Astrocyte (in vitro differentiated cells and primary cell): ENCODE results near the gene GZMM.

Source experiments
- EZH2 ChIP-seq: IDR thresholded peaks from 2 replicates; pipeline ENCODE4 v1.6.1; 2012; ENCODE audit warnings: mild to moderate bottlenecking, low read length, inconsistent platforms; ENCODE audit not compliant: insufficient read depth
- TF ChIP-seq, protein P1 (sequence below): IDR thresholded peaks from 2 replicates; pipeline ENCODE4 v1.5.1; 2011; ENCODE audit warnings: low read depth, mild to moderate bottlenecking, inconsistent platforms, low read length, moderate library complexity; ENCODE audit not compliant: insufficient read depth

DNA sequence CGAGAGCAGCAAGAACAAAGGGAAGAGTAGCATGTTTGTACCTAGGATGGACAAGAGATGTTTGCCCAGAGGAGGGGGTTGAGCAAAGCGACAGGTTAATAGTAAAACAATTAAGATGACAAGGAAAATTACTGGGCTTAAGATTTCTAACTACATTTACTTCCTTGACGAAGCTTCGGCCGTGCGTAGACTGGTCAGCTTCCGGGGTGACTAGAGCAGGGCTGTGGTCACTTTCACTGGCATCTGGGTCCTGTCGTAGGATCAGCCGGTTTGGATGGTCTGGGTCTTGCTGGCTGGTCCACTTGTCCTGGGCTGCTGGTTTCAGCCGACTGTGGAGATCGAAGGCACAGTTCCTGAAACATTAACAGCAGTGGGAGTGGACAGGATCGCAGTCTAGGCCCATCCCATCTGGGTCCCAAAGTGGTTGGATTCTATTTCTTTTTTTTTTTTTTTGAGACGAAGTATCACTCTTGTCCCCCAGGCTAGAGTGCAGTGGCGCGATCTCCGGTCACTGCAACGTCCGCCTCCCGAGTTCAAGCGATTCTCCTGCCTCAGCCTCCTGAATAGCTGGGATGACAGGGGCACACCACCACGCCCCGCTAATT is 23.5 kb downstream of the GZMM start:
- TF ChIP-seq, protein P1, sequence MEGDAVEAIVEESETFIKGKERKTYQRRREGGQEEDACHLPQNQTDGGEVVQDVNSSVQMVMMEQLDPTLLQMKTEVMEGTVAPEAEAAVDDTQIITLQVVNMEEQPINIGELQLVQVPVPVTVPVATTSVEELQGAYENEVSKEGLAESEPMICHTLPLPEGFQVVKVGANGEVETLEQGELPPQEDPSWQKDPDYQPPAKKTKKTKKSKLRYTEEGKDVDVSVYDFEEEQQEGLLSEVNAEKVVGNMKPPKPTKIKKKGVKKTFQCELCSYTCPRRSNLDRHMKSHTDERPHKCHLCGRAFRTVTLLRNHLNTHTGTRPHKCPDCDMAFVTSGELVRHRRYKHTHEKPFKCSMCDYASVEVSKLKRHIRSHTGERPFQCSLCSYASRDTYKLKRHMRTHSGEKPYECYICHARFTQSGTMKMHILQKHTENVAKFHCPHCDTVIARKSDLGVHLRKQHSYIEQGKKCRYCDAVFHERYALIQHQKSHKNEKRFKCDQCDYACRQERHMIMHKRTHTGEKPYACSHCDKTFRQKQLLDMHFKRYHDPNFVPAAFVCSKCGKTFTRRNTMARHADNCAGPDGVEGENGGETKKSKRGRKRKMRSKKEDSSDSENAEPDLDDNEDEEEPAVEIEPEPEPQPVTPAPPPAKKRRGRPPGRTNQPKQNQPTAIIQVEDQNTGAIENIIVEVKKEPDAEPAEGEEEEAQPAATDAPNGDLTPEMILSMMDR, result no peak
- TF ChIP-seq EZH2, result no peak
